ENCODE results near the gene SOX9. TPM values are rescaled to one million over a fixed set of nuclear protein-coding genes. Genes with fewer than 3 reads are reported as not detected.
"Not testable (repeated sequence)": the region's sequence is repeated elsewhere in the genome, so short reads cannot be mapped to it uniquely, and the experiment has no call there.

SOX9 gene
- polyA plus RNA-seq, 2 of the 4 experiments (the other 2 are of a cell fraction): 6.7 to 12.3 TPM

DNA sequence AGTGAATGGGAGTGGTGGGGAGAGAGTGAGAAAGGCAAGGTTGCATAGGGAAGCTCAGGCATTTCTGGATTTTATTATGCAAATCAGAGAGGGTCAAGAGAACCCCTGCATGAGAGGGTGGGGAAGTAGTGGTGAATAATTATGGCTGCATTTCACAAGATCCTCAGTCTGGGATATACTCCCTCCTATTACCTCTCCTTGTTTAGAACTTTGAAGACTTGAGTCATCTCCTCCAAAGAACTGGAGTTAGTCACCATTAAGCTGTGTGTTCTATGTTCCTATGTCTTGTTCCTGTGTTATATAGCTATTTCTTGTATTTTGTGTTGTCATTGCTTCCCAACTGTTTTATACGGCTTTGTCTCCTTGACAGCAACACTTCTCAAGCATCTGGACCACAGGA is 18.4 kb downstream of the SOX9 start:
- TF ChIP-seq JUNB (IDR thresholded peaks at IDR 0.05) (no peak), HEYL (CRISPR knock-in tag; IDR thresholded peaks at IDR 0.05) (no peak), FOSL2 (IDR thresholded peaks at IDR 0.05) (no peak), FOSL2 (CRISPR knock-in tag; IDR thresholded peaks at IDR 0.05) (no peak), ZC3H11A (IDR thresholded peaks at IDR 0.05) (no peak), TP53 (CRISPR knock-in tag; IDR thresholded peaks at IDR 0.05) (no peak), NR3C1 (IDR thresholded peaks at IDR 0.05) (no peak), RAD21 (conservative IDR thresholded peaks at IDR 0.05 in 1 of 2, IDR thresholded peaks at IDR 0.05 in 1 of 2) (no peak), NFE2L2 (conservative IDR thresholded peaks at IDR 0.05; ENCODE audit: low read length) (no peak)
- TF ChIP-seq, protein P1, sequence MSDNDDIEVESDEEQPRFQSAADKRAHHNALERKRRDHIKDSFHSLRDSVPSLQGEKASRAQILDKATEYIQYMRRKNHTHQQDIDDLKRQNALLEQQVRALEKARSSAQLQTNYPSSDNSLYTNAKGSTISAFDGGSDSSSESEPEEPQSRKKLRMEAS (IDR thresholded peaks at IDR 0.05): no peak
- DNase-seq (ENCODE audit: low read depth in 1 of 2, low spot score in 1 of 2) (no peak), ATAC-seq (peak; percentile 32 to 33; a peak in 3 of 6 replicates), FAIRE-seq (no peak)
- WGBS (ENCODE audit: missing lambda C conversion rate): 90% methylated on average over 1 of the region's 1 CpG
- CTCF ChIA-PET: interaction anchor here (0.6 to 3.6 kb wide), 5 partner anchors 9 to 401 kb away, joined by 3 to 16 read pairs (median 5); no protein-coding TSS in a partner anchor
- Histone ChIP-seq H3K9me3 (no peaks in the 10 kb centered on the region), H3K4me2 (no peak overlapping the region), H3K4me3 (no peak overlapping the region), H3K27ac (0 out of 6 replicates have a peak overlapping the region, but pooled peaks have one; percentile 16), H3K4me1 (peaks cover 49% of the 10 kb centered on the region)
- POLR2A ChIA-PET: no interaction called here

DNA sequence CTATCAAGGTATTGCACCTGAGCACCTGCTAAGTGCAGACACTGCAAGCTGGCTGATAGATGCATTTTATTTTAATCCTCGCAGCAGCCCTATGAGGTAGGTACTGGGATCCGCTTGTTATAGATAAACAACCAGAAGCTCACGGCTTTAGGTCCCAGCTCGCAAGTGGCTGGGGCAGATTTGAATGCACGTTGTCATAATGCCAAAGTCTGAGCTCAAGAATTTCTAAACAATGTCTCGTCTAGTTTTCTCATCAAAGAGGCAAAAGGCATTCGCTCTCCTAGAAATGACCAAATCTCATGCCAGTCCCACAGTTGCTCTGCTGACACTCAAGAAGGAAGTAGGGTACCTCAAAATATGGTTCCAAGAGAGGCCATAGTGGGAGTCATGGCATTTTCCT is 20.5 kb downstream of the SOX9 start:
- H3K4me3 ChIP-seq: no peak overlapping the region
- peaks cover 35% of the 10 kb centered on the region for H3K4me1 ChIP-seq
- ChIA-PET CTCF (interaction anchor here (1.5 to 3.1 kb wide), 3 partner anchors 11 to 416 kb away, joined by 3 to 8 read pairs (median 3); no protein-coding TSS in a partner anchor), POLR2A (no interaction called here)
- no peak overlapping the region for H3K27ac ChIP-seq
- DNase-seq (ENCODE audit: low read depth in 1 of 2, low spot score in 1 of 2): no peak
- TF ChIP-seq HOXB5 (CRISPR knock-in tag; IDR thresholded peaks at IDR 0.05) (no peak), POLR2A (IDR thresholded peaks at IDR 0.05; ENCODE audit: low read length) (no peak), BHLHE40 (IDR thresholded peaks at IDR 0.05; ENCODE audit: low read depth, low read length) (no peak), EHF (CRISPR knock-in tag; IDR thresholded peaks at IDR 0.05) (no peak), CHD2 (IDR thresholded peaks at IDR 0.05; ENCODE audit: low read length, partially characterized antibody) (no peak), RAD21 (conservative IDR thresholded peaks at IDR 0.05 in 1 of 2, IDR thresholded peaks at IDR 0.05 in 1 of 2) (no peak), ZC3H11A (IDR thresholded peaks at IDR 0.05) (no peak), KDM5A (IDR thresholded peaks at IDR 0.05) (no peak), PHF8 (IDR thresholded peaks at IDR 0.05; ENCODE audit: borderline replicate concordance, low read depth) (no peak), ZNF302 (CRISPR knock-in tag; IDR thresholded peaks at IDR 0.05) (no peak), HOXB13 (CRISPR knock-in tag; IDR thresholded peaks at IDR 0.05; ENCODE audit: low read depth) (no peak)
- TF ChIP-seq, protein P2, sequence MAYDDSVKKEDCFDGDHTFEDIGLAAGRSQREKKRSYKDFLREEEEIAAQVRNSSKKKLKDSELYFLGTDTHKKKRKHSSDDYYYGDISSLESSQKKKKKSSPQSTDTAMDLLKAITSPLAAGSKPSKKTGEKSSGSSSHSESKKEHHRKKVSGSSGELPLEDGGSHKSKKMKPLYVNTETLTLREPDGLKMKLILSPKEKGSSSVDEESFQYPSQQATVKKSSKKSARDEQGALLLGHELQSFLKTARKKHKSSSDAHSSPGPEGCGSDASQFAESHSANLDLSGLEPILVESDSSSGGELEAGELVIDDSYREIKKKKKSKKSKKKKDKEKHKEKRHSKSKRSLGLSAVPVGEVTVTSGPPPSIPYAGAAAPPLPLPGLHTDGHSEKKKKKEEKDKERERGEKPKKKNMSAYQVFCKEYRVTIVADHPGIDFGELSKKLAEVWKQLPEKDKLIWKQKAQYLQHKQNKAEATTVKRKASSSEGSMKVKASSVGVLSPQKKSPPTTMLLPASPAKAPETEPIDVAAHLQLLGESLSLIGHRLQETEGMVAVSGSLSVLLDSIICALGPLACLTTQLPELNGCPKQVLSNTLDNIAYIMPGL (CRISPR knock-in tag; IDR thresholded peaks at IDR 0.05; ENCODE audit: borderline replicate concordance): no peak
- TF ChIP-seq, protein P3, sequence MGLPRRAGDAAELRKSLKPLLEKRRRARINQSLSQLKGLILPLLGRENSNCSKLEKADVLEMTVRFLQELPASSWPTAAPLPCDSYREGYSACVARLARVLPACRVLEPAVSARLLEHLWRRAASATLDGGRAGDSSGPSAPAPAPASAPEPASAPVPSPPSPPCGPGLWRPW (IDR thresholded peaks at IDR 0.05): no peak
- TF ChIP-seq, protein P4, sequence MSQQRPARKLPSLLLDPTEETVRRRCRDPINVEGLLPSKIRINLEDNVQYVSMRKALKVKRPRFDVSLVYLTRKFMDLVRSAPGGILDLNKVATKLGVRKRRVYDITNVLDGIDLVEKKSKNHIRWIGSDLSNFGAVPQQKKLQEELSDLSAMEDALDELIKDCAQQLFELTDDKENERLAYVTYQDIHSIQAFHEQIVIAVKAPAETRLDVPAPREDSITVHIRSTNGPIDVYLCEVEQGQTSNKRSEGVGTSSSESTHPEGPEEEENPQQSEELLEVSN (IDR thresholded peaks at IDR 0.05; ENCODE audit: borderline replicate concordance, low read depth): no peak
- no peaks in the 10 kb centered on the region for H3K9me3 ChIP-seq
- H3K4me2 ChIP-seq: no peak overlapping the region
- ATAC-seq: no peak
- 90% methylated on average over 7 of the region's 7 CpGs for WGBS (ENCODE audit: missing lambda C conversion rate)
- FAIRE-seq: no peak

DNA sequence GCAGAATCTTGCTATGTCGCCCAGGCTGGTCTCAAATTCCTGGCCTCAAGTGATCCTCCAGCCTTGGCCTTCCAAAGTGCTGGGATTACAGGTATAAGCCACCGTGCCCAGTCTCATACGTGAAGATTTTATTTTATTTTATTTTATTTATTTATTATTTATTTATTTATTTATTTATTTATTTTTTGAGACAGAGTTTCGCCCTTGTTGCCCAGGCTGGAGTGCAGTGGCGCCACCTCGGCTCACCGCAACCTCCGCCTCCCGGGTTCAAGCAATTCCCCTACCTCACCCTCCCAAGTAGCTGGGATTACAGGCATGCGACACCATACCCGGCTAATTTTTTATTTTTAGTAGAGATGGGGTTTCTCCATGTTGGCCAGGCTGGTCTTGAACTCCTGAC is 21.3 kb downstream of the SOX9 start:
- WGBS (ENCODE audit: missing lambda C conversion rate): 93% methylated on average over 11 of the region's 11 CpGs
- DNase-seq (ENCODE audit: low read depth in 1 of 2, low spot score in 1 of 2); FAIRE-seq; H3K4me3 ChIP-seq; H3K9me3 ChIP-seq; ATAC-seq; H3K4me2 ChIP-seq; H3K27ac ChIP-seq; POLR2A ChIA-PET: not testable (repeated sequence)
- CTCF ChIA-PET: interaction anchor here (1.1 to 2.1 kb wide), 3 partner anchors 10 to 415 kb away, joined by 3 to 7 read pairs (median 3); no protein-coding TSS in a partner anchor
- H3K4me1 ChIP-seq: peaks cover 27% of the 10 kb centered on the region

All from A549 (cell line).